ENCODE measurements around the gene PRRG2. TPM values are rescaled to one million over a fixed set of nuclear protein-coding genes. Genes with fewer than 3 reads are reported as not detected.
A peak's percentile ranks its signal among the peaks of the same experiment; 100 is the strongest.

Gene PRRG2
- total and polyA plus RNA-seq, 2 of the 13 experiments (the other 11 are each of a cell fraction or from before 2014, with no cell fraction given), result 0.66 to 0.82 TPM

GRCh38 chr19:49556412-49557398 is 24.4 kb upstream of the PRRG2 start (continued):
- TF ChIP-seq ZUFSP (CRISPR knock-in tag; IDR thresholded peaks at IDR 0.05; ENCODE audit: borderline replicate concordance), result no peak
- TF ChIP-seq DDIT3 (CRISPR knock-in tag; IDR thresholded peaks at IDR 0.05), result no peak

GRCh38 chr19:49557641-49558325 is 23.3 kb upstream of the PRRG2 start:
- in situ Hi-C loops (cut with HindIII; ENCODE audit: extremely low pct_ligation_motif_present, low pct_unique_long_range_greater_than_20kb), result no loop called here
- Histone ChIP-seq H3K36me3 (replicated peaks in 1 of 2; ENCODE audit: control insufficient read depth in 1 of 2, insufficient read depth in 2 of 2, low read length in 2 of 2) (peaks cover 18 to 46% of the 10 kb centered on the region in 2 experiments), H3K27me3 (ENCODE audit: control insufficient read depth in 1 of 2, insufficient read depth in 2 of 2, low read length in 2 of 2) (no peaks in the 10 kb centered on the region), H3K4me2 (ENCODE audit: low read depth, low read length) (no peak overlapping the region), H2AFZ (ENCODE audit: low read length) (no peak overlapping the region), H3K27ac (ENCODE audit: extremely low read length, insufficient read depth, low read length) (no peak overlapping the region), H3K4me3 (replicated peaks in 1 of 3; ENCODE audit: insufficient read depth in 1 of 3, low read depth in 2 of 3, low read length in 3 of 3) (no peak overlapping the region), H3K79me2 (ENCODE audit: insufficient read depth, low read length) (no peaks in the 10 kb centered on the region), H3K4me1 (ENCODE audit: insufficient read depth, low read length) (peaks cover 38% of the 10 kb centered on the region), H3K9me3 (ENCODE audit: low read length) (no peaks in the 10 kb centered on the region), H3K9ac (ENCODE audit: insufficient read depth, low read depth, low read length) (no peak overlapping the region), H4K20me1 (ENCODE audit: insufficient read depth, low read length) (no peaks in the 10 kb centered on the region)
- POLR2A ChIA-PET, result no interaction called here
- CTCF ChIA-PET (ENCODE audit: low intra/inter-chr PET ratio, low total read pairs), result no interaction called here
- intact Hi-C loops (cut with micrococcal nuclease; ENCODE audit: unreplicated experiment), result no loop called here
- TF ChIP-seq PBX3 (CRISPR knock-in tag; IDR thresholded peaks at IDR 0.05; ENCODE audit: borderline replicate concordance) (no peak), ZNF629 (CRISPR knock-in tag; conservative IDR thresholded peaks at IDR 0.05) (peak; percentile 83)
- ATAC-seq, result no peak
- no peak for DNase-seq (ENCODE audit: low spot score)
- no TSS peak for BruUV-seq (replicated peaks)
- WGBS (ENCODE audit: low lambda C conversion rate), result 96% methylated on average over 14 of the region's 18 CpGs
- no peak for FAIRE-seq

Data from HepG2 (cell line).